GM18519 (cell line): ENCODE data around the gene C9orf85.

Experiments
- ATAC-seq: cut with Tn5 transposase; IDR thresholded peaks from one replicate; pipeline ENCODE4 v1.9.1; 2021; ENCODE audit warnings: mild to moderate bottlenecking, moderate library complexity; ENCODE audit not compliant: unreplicated experiment, low FRiP score

C9orf85 gene

DNA sequence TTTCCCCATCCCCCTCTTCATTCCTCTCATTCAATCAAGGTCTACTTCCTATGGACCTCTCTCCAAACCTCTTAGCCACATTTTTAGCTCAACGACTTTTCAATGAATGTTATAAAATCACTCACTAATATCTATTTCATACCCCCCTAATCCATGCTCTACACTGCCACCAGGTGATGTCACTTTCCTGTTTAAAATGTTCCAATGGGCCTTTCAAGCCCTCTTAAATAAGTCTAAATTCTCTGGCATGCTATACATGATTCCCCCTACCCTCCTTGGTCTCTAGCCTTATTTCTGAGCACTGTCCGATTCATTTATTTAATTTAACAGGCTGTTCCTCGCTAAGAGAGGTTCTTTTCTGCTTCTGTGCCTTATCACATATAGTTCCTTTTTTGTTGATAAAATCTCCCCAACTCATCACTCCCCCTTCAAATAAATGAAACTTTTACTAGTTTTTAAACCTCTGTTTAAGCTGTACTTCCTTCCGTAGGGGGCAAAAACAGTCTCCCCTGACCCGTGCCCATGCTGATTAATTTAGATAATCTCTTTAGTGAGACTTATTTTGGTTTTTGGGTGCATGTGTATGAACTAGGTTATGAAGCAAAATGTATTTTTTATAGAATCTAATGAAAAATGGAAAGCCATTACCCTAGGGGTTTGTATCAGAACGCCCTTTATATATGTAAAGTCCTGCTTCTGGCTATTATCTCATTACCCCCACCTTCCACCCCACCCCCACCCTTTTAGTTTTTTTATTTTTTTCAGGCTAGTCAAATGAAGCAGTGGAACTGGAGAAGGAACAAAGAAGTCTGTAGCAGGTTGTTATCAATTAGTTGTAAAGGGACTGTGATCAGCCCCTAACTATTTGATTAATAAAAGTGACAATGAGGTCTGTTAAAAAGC, 9.5 kb upstream of the C9orf85 start:
- no peak for ATAC-seq

DNA sequence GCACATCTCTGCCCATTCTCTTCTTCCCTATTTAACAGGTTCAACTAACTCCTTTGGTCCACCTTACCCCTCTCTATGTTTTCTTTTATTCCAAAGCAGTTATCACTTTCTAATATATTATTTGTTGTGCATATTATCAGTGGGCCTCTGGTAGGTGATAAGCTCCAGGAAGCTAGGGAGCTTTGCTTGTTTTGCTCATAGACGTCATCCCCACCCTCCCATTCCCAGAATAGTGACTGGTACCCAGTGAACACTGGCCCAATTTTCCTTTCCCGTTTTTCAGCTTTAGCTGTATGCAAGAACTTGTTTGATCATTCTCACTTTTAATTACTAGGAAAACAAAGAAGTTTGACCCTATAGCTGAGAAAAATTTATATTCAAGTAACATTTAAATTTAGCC, 7.4 kb upstream of the C9orf85 start:
- no peak for ATAC-seq

DNA sequence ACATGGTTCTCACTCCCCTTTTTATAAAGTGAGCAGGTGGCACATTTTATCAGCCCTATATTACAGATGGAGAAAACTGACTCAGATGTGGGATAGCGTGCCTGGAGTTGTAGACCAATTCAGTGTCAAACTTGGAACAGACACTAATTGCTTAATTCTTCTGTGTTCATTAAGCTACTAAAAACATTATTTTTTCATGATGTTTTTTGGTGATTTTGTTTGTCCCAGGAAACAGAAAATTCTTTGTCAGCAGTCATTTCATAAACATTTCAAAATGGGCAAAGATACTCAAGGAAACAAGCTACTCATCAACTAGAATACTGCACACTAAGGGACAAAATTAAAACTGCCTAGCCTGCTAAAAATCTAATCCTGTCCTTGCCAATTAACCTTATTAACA, 2.6 kb upstream of the C9orf85 start:
- ATAC-seq, result no peak

DNA sequence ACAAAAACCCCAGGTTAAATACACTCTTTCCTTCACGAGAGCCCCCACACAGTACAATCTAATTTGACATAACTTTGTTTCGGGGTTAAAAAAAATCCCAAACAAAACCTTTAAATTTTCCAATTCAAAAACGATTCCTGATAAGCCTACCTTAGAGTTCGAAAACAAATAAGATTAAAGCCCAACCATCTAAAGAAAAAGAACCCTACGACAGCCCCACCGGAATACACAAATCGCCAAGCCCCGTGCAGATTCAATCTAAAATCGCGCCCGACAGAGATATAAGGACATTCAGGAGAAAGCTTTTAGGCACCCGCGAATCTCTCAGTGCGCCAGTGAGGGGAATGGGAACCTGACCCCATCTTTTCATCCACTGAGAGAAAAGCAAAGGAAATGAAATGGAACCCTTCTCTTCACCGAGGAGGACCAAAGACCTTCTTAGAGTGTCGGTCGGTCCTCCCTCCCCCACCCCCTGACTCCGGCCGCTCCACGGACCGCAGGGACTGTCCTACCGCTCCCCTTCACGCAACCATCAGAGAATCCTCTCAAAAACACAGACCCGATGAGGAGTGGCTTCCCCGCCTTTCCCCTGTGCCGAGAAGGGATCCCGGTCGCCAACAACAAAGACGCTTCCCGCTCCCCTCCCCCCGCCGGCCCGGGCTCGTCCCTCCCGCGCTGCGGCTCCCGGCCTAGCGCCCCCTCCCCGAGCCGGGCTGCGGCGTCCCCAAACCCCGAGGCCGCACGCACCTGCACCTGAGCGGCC, 1.4 kb upstream of the C9orf85 start:
- ATAC-seq, result no peak

DNA sequence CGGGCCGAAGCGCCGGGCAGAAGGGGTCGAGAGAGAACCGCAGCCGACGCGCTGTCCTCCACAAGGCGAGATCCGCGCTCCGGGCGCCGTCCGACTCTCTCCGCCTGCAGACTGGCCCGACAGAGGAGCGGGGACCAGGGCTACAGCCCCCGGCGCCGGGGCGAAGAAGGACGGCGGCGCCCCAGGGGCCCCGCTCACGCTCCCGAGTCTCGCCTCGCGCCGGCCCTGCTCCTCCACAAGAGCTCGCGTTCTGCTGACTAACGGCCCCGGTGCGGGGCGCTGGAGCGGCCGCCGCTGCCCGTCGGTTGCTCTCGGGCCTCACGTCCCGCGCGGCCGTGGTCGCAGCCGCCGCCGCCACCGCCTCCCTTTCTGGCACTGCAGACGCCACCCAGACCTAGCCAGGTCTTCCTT, 784 bp upstream of the C9orf85 start:
- ATAC-seq, result peak; percentile 6

DNA sequence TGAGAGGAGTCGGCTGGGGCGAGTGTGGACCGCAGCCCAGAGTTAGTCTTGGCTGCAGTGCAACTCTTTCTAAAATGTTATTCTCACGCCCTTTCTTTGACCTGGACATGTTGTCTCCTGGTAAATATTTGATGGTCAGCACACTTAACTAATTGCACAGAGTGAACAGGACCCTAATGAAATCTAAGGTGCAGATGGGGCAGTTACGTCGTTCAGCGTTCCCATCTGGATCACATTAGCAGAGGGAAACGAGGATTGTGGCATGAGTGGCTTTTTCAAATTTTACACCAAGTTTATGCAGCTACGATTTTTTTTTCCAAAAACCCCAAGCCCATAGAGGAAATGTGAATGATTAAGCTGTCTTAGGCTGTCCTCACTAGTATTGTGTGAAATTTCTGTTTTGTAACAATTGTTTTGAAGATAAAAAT, 483 bp downstream of the C9orf85 start:
- no peak for ATAC-seq

DNA sequence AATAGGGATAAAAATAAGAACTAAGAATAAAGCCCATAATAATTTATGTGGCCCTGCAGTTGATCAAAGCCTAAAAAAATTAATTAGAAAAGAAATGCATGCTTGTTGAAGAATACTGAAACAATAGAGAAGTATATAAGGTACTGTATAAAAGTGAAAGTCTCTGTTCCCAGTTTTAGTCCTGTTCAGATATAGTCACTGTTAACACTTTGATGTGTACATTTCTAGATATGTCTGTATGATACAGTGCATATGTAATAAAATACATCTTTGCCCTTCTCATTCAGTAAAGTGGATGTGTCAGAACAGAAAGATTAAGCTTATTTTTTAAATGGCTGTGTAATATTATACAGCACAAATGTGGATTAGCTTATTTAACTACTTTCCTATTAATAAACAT, 4.1 kb downstream of the C9orf85 start:
- ATAC-seq, result no peak

DNA sequence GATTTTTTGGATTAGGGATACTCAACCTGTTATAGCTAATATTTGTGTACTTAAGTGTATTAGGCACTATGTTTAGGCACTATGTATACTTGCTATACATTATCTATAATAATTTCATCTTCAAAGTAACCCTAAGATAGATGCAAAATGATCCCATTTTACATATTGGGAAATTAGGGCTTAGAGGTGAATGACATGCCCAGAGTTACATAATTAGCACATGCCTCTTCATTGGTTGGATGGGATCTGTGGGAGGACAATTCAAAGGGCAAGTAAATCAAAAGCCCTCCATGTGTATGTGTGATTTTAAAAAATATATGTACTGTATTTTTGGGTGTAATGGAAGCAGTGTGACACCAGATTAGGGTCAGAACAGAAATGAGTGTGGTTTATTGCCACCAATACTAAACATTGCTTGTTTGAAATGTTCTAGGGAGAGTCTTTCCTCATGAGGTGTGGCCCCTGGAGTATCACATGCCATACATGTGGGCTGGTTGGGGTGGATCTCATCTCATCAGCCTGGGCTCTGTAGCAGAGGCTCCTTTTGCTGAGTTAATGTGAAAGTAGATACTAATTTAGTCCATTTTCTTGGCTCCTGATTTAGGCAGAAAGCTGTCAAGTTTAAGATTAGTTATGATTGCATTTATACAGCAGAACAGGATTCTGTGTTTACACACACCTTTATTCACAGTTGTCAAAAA, 5.5 kb downstream of the C9orf85 start:
- peak; percentile 82 for ATAC-seq

DNA sequence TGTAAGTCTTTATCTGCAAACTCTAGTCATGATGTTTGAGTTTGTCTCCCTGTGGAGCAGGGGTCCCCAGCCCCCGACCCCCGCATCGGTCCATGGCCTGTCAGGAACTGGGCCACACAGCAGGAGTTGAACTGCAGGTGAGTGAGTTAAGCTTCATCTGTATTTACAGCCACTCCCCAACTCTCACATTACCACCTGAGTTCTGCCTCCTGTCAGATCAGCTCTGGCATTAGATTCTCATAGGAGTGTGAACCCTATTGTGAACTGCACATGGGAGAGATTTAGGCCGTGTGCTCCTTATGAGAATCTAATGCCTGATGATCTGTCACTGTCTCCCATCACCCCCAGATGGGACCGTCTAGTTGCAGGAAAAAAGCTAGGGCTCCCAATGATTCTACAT, 7.0 kb downstream of the C9orf85 start:
- ATAC-seq, result no peak

DNA sequence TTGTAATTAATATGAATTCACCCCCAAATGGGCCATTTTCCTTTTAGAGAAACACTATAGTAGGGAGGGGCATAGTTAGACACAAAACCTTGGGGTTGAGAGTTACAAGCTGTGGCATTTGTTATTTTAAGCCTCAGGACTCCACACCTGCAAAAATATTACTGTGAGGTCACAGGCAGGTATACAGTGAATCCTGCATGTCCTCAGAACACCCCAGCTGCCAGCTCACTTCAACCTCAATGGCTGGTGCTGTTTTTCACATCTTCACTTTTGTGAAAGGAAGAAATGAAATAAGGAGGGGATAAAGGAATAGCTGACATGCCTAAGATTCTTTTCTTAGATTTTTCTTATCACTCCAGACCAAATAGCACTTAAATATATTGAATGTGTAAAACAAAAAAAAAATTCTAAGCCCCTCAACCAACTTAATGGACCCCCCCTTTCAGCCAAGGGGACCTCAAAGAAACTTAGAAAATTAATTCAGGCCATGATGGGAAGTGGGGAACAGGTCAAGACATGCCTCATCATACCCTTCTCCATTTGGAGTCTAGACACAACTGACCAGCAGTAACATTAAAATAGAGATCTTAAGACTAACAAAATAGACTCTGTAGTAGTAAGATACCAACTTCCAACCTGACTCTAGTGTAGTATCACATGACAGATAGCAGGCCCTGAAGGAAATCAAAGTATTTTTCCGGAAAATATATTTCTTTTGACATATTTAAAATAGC, 9.2 kb downstream of the C9orf85 start:
- ATAC-seq, result no peak

DNA sequence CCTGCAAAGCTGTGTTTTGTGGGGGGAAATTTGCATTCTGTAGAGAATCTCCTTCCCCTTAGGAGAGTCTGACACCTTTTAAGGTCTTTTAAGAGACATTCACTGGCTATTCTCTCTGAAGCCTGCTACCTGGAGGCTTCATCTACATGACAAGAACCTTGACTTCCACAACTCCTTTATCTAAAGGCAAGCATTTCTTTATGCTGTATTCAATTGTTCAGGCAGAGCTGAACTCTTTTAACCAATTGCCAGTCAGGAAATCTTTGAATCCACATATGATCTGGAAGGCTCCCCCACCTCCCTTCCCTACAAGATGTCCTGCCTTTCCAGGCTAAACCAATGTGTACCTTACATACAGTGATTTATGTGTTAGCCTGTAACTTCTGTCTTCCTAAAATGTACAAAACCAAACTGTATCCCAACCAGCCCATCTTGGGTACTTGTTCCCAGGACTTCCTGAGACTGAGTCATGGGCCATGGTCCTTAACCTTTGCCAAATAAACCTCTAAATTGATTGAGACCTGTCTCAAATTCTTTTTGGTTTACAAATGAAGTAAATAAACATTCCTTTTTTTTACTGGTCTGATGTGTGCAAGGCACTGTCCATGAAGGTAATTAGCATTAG, 9.9 kb downstream of the C9orf85 start:
- ATAC-seq, result no peak

DNA sequence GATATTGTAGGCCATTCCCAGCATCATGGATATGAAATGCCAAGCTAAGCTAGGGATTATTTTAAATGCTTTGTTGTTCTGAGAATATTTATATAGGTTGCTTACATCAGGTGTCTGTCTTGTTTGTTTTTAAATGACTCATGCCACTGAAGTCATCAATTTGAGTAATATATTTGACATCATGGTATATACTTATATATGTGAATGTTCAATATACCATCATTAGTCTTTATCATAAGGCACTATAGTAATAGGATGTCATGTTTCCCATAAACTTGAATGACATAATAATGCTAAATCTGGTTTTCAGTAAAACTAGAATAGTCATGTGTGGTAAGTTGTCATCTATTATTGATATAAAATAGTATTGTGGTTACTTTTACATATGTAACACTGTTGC, 13.1 kb downstream of the C9orf85 start:
- ATAC-seq, result no peak

DNA sequence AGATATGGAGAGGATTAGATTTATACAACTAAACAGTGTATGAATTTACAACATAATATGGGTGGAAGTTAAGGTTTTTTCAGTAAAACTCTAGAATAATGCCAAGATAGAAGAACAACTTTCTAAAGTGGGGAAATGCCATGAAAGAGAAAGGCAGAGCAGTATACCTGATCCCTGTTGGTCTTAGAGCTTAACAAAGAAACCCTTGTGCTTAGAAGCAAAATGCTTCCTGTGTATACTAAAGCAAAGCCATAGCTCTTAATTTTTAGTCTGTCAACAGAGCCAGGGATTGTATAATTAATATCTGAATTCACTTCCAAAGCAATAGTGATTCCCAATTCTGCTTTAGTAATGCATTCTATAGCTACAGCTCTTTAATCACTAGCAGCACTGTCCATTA, 14.4 kb downstream of the C9orf85 start:
- ATAC-seq, result no peak

DNA sequence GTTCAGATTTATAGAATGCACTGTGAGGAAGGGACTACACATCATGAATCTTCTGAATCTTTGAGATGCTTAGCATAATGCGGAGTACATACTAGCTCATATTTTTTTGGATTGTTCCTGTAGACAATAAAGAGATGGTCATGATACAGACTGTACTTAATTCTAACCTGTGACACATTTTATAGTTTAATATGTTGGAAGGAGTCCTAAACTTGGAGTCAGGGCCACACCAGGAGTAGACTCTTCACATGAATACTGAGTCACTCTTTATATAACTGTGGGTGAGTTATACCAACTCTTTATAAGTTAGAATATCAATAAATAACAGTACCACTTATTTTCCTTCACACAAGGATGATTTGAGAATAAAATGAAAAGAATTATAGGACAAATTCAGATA, 16.9 kb downstream of the C9orf85 start:
- ATAC-seq, result no peak

DNA sequence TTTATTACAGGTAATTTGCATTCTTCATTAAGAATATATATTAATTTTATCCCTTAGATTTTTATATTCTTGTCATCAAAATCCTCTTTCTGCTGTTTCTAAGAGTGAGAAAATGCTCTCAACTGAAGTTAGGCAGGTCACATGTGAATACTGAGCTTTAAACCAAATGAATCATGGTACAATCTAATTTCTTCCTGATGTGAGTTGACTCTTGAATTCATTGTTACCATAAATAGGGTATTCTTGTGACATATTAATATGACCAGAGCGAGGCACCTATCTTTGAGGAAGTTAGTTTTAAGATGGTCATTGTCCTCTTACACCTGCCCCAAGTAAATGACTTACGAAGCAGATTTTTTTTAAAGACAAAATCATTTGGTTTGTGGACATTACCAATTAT, 17.4 kb downstream of the C9orf85 start:
- no peak for ATAC-seq

DNA sequence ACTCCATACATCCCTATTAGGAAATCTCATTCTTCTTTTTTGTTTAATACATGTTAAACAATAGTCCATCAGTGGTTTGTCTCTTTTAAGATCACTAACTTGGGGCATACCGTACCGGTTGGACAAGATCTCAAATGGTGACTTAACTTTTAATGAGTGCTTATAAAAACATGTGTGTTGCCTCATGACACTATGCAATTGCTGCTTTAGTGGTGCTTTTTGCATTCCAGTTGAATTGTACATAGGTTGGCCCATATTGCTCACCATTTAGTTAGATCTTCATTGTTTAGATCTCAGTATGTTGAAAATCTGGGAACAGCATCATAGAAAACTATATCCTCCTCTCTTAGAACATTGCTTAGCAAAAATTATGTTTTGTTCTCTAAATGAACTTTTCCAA, 17.8 kb downstream of the C9orf85 start:
- no peak for ATAC-seq

DNA sequence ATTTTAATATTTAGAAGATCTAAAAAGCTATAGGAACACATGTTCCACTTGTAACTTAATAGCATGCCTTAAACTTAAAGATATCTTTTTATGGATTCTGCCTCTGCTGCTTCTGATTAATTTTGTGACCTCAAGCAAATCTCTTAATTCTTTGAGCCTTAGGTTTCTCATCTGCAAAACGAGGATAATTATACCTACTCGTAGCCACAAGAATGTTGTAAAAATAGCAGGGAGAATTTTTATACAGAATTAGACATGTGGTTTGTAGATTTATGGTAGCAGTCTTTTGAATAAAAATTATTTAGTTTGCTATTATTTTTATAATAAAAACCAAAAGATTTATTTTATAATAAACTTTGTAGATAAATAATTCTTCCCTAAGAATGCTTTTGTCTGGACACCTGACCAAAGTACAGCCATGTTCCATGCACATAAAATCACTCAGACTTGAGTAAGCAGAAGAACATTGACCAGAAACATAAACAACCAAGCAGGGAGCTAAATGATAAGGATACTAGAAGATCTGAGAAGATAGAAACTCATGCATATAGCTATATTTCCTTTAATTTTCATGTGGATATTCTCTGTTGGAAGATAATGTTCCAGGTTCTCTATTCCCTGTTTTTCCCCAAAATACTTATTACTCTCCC, 18.5 kb downstream of the C9orf85 start:
- no peak for ATAC-seq

DNA sequence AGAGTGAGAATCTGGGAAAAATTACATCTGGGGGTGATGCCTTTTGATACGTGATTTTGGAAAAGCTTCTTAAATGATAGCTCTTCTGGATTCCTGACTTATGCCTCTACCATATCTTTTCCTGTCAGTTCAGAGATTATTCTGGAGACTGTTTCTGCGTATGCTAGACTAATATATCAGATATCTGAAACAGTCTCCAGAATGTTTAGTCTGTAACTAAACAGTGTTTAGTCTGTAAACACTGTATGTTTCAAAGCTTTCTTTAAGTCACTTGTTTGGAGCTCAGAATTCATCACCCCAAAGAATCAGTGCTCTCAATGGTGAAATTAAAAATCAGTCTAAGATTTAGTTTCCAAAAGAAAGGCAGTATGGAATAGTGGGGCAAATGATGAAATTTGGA, 19.7 kb downstream of the C9orf85 start:
- ATAC-seq, result no peak

DNA sequence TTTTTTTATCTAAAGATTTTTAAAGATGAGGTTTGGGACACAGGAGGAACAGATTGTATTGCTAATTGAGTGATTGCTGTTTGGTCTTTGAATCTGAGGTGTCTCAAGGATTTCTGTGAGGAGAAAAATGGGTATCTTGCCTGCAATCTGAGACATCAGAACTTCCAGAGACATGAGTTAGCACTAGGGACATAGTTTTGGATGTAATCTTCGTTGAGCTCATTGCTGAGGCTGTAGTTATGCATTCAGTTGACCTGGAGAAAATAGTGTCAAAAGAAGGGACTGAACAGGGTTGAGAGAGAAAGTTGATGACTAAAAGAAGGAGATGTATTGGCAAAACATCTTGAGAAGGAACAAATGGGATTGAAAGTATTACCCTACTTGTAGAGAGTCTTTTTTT, 24.6 kb downstream of the C9orf85 start:
- no peak for ATAC-seq
